ENCODE data around the gene TSEN54. TPM values are rescaled to one million over a fixed set of nuclear protein-coding genes. Genes with fewer than 3 reads are reported as not detected.
"Not testable (repeated sequence)": the region's sequence is repeated elsewhere in the genome, so short reads cannot be mapped to it uniquely, and the experiment has no call there.

The TSEN54 gene
- polyA plus RNA-seq, 1 donor = 65.3 TPM

DNA sequence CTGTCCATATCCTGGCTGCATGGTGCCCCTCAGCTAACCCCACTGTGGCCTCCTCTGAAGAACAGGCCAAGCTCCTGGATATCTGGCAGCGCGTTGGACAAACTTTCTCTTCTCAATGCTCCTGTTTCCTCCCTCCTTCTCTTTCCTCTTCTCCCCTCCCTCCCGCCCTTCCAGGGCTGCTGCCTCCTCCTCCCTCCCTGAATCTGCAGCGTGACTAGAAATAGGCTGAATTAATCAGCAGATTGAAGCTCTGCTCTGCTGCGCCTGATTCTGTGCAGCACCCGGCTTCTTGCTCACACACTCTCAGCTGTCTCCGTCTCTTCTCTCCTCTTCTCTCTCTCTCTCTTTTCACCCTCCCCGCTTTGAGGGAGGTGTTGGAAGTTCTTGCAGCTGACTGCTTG is 40.1 kb upstream of the TSEN54 start:
- DNase-seq = no peak
- 60% methylated on average over 1 of the region's 8 CpGs for WGBS (ENCODE audit: insufficient coverage, low lambda C conversion rate)
- Histone ChIP-seq H3K4me1 (ENCODE audit: control insufficient read depth, insufficient read depth, low read length) (peaks cover 28% of the 10 kb centered on the region), H3K4me3 (ENCODE audit: low read length) (peak overlapping the region; percentile 4), H3K36me3 (ENCODE audit: control insufficient read depth, insufficient read depth, low read length) (peaks cover 30% of the 10 kb centered on the region), H3K27ac (ENCODE audit: low read length) (peak overlapping the region; percentile 60), H3K27me3 (ENCODE audit: control insufficient read depth, insufficient read depth, low read length) (no peaks in the 10 kb centered on the region), H3K9me3 (ENCODE audit: control insufficient read depth, low read depth, low read length) (no peaks in the 10 kb centered on the region)

DNA sequence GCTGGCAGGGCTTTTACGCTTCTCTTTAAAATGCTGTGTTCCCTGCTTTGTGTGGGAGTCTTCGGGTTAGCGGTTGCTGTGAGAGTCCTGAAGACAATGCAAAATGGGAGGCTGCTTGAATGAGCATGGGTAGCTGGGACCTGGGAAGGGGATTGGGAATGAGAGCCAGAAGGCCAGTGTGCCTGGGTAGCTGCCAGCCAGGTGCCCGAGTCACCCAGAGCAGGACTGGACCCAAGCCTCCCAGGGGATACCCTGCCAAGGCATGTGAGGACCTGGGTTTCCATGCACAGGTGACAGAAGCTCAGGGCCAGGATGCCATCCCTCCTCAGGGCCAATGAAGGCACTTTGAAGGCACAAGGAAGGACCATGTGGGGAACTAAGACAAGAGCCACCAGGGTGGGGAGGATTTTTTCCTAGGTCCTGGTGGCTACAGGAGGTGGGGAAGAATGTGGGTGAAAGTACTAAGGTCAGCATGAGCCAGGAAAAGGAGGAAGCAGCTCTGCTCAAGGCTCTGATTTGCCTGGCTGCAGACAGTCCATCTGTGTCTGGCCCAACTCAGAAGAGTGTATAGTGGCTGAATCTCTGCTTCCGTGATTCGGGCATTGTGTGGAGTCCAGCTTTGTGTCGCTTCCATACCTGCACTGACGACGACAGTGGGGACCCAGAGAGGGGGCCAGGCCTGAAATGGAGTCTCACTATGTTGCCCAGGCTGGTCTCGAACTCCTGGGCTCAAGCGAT is 39.4 kb upstream of the TSEN54 start:
- DNase-seq = peak in 1 of 2 donors; percentile 57
- H3K4me1 ChIP-seq (ENCODE audit: control insufficient read depth, insufficient read depth, low read length) = peaks cover 33% of the 10 kb centered on the region
- H3K36me3 ChIP-seq (ENCODE audit: control insufficient read depth, insufficient read depth, low read length) = peaks cover 27% of the 10 kb centered on the region
- peak overlapping the region; percentile 36 for H3K27ac ChIP-seq (ENCODE audit: low read length)
- H3K9me3 ChIP-seq (ENCODE audit: control insufficient read depth, low read depth, low read length) = no peaks in the 10 kb centered on the region
- no CpG with 5 or more reads among the region's 11 CpGs for WGBS (ENCODE audit: insufficient coverage, low lambda C conversion rate)
- no peaks in the 10 kb centered on the region for H3K27me3 ChIP-seq (ENCODE audit: control insufficient read depth, insufficient read depth, low read length)
- peak overlapping the region; percentile 4 for H3K4me3 ChIP-seq (ENCODE audit: low read length)

DNA sequence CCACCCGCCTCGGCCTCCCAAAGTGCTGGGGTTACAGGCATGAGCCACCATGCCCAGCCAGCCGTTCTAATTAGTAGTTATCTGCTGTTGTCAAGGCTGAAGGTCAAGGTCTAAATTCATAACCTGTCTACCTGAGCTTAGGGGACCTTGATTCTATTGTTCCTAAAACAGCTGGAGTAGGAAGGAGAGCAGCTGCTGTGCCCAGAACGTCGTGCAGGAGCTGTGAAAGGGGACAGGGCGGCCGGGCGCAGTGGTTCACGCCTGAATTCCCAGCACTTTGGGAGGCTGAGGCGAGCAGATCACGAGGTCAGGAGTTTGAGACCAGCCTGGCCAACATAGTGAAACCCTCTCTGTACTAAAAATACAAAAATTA is 38.9 kb upstream of the TSEN54 start:
- not testable (repeated sequence) for H3K9me3 ChIP-seq (ENCODE audit: control insufficient read depth, low read depth, low read length); H3K27me3 ChIP-seq (ENCODE audit: control insufficient read depth, insufficient read depth, low read length); H3K4me3 ChIP-seq (ENCODE audit: low read length); DNase-seq
- Histone ChIP-seq H3K4me1 (ENCODE audit: control insufficient read depth, insufficient read depth, low read length) (peaks cover 34% of the 10 kb centered on the region), H3K27ac (ENCODE audit: low read length) (peak overlapping the region; percentile 36), H3K36me3 (ENCODE audit: control insufficient read depth, insufficient read depth, low read length) (peaks cover 21% of the 10 kb centered on the region)
- WGBS (ENCODE audit: insufficient coverage, low lambda C conversion rate) = no CpG with 5 or more reads among the region's 11 CpGs

DNA sequence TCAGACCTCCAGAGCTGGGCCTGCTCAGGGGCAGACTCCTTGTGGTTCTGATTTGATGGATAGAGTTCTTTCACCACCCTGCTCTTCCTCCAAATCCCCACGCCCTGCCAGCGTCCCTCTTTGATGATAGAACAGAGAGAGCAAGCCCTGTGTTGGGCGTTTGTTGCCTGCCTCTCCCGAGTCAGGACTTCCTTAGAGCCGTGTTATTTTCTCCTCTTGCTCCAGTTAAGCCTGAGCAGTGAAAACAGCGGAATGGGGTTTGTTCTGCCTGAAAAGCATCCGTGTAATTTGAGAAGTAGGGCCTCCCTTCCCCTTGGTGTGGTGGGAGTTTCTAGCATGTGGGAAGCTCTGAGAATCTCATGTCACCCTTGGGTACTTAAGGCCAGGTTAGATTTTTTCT is 37.8 kb upstream of the TSEN54 start:
- no CpG with 5 or more reads among the region's 7 CpGs for WGBS (ENCODE audit: insufficient coverage, low lambda C conversion rate)
- no peak overlapping the region for H3K4me3 ChIP-seq (ENCODE audit: low read length)
- no peaks in the 10 kb centered on the region for H3K27me3 ChIP-seq (ENCODE audit: control insufficient read depth, insufficient read depth, low read length)
- H3K36me3 ChIP-seq (ENCODE audit: control insufficient read depth, insufficient read depth, low read length) = peaks cover 18% of the 10 kb centered on the region
- DNase-seq = no peak
- no peak overlapping the region for H3K27ac ChIP-seq (ENCODE audit: low read length)
- no peaks in the 10 kb centered on the region for H3K9me3 ChIP-seq (ENCODE audit: control insufficient read depth, low read depth, low read length)
- peaks cover 34% of the 10 kb centered on the region for H3K4me1 ChIP-seq (ENCODE audit: control insufficient read depth, insufficient read depth, low read length)

DNA sequence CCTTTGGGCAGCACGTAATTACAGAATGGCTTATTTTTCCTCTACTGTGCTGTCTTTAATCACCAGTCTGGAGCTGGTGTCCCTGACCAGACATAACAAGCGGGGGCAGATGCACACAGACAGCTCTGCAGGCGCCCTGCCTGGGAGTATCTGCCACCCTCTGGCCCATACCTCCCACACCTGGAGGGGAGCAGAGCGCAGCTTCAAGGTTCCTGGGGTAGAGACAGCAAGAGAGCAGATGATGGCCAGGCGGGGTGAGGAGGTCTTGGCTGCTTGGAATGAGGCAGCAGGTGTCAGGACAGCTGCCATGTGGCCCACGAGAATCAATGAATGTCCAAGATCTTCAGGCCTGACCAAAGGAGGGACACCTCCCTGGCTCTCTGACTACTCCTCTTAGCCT is 36.0 kb upstream of the TSEN54 start:
- Histone ChIP-seq H3K36me3 (ENCODE audit: control insufficient read depth, insufficient read depth, low read length) (peaks cover 14% of the 10 kb centered on the region), H3K9me3 (ENCODE audit: control insufficient read depth, low read depth, low read length) (no peaks in the 10 kb centered on the region), H3K4me3 (ENCODE audit: low read length) (no peak overlapping the region), H3K27me3 (ENCODE audit: control insufficient read depth, insufficient read depth, low read length) (no peaks in the 10 kb centered on the region), H3K27ac (ENCODE audit: low read length) (no peak overlapping the region), H3K4me1 (ENCODE audit: control insufficient read depth, insufficient read depth, low read length) (peaks cover 34% of the 10 kb centered on the region)
- no CpG with 5 or more reads among the region's 6 CpGs for WGBS (ENCODE audit: insufficient coverage, low lambda C conversion rate)
- no peak for DNase-seq

DNA sequence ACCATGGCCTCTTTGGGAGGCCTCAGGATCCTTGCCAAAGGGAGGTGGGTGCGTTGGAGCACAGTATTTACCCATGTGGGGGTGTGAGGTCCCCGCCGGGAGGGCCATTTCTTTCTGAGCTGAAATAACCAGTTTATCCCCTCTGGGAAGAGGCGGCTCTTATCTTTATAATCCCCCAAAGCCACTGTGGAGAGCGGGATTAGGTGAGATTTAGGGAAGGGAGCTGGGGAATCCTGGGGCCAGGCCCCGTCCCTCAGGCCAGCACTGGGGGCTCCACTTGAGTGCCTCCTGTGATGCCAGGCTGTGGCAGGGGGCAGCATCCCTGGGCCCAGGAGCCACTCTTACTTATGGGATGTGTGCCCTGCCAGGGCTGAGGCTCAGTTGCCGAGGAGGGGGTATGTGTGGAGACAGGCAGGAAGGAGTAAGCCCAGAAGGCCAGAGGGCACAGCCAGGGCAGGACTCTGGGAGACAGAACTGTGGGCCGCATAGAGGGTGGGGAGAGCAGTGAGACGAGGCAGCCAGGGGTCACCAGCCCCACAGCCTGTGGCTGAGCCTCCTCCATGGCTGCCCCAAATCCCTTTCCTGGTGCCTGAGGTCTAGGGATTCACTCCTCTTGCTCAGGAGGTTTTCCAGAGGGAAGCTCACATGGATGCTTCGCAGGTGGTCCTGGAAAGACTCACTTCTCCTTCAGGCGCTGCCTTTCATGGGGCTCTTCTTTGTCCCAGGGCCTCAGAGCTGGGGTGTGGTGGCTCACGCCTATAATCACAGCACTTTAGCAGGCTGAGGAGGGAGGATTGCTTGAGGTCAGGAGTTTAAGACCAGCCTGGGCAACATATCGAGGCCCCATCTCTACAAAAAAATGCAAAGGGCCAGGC is 34.9 kb upstream of the TSEN54 start:
- no peaks in the 10 kb centered on the region for H3K9me3 ChIP-seq (ENCODE audit: control insufficient read depth, low read depth, low read length)
- no peak for DNase-seq
- no peak overlapping the region for H3K27ac ChIP-seq (ENCODE audit: low read length)
- H3K4me3 ChIP-seq (ENCODE audit: low read length) = no peak overlapping the region
- no peaks in the 10 kb centered on the region for H3K27me3 ChIP-seq (ENCODE audit: control insufficient read depth, insufficient read depth, low read length)
- H3K36me3 ChIP-seq (ENCODE audit: control insufficient read depth, insufficient read depth, low read length) = peaks cover 24% of the 10 kb centered on the region
- peaks cover 24% of the 10 kb centered on the region for H3K4me1 ChIP-seq (ENCODE audit: control insufficient read depth, insufficient read depth, low read length)
- 60% methylated on average over 1 of the region's 13 CpGs for WGBS (ENCODE audit: insufficient coverage, low lambda C conversion rate)

DNA sequence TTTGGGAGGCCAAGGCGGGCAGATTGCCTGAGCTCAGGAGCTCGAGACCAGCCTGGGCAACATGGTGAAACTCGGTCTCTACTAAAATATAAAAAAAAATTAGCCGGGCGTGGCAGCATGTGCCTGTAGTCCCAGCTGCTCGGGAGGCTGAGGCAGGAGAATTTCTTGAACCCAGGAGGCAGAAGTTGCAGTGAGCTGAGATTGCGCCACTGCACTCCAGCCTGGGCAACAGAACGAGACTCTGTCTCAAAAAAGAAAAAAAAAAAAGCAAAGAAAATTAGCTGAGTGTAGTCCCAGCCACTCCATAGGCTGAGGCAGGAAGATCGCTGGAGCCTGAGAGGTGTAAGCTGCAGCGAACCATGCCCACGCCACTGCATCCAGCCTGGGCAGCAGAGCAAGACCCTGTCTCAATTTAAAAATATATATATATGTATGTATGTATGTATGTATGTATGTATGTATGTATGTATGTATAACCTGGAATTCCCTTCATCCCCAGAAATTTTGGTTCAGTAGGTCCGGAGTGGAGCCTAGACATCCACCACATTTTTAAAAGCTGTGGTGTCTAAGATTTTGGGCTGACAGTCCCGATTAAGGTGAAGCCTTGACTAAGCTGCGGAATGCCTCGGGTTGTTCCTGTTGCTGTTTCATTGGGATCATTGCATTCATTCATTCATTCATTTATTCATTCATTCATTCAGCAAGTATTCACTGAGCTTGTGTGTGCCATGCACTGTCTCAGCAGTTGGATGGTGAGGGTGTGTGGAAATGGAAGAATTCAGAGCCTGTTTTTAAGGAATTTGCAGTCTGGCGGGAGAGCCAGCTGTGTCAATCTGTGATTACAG is 34.0 kb upstream of the TSEN54 start:
- H3K9me3 ChIP-seq (ENCODE audit: control insufficient read depth, low read depth, low read length) = no peaks in the 10 kb centered on the region
- H3K27me3 ChIP-seq (ENCODE audit: control insufficient read depth, insufficient read depth, low read length) = no peaks in the 10 kb centered on the region
- WGBS (ENCODE audit: insufficient coverage, low lambda C conversion rate) = 87% methylated on average over 3 of the region's 16 CpGs
- H3K36me3 ChIP-seq (ENCODE audit: control insufficient read depth, insufficient read depth, low read length) = peaks cover 29% of the 10 kb centered on the region
- H3K4me1 ChIP-seq (ENCODE audit: control insufficient read depth, insufficient read depth, low read length) = peaks cover 15% of the 10 kb centered on the region
- H3K4me3 ChIP-seq (ENCODE audit: low read length) = no peak overlapping the region
- DNase-seq = no peak
- no peak overlapping the region for H3K27ac ChIP-seq (ENCODE audit: low read length)

DNA sequence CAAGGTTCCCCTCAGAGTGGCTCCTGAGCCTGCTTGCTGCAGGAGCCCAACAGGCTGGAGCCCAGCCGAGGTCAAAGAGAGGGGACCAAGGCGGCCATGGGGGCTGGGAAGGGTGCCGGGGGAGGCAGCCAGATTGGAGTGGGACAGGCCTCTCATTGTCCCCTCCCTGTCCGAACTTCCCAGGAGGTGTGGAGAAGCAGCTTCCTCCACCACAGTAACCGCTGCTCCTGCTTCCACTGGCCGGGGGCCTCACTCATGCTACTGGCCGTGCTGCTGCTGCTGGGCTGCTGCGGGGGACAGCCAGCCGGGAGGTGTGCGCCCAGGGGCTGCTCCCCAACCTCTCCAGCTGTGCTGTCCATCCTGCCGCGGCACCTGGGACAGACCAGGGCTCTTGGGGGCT is 30.6 kb upstream of the TSEN54 start:
- Histone ChIP-seq H3K27ac (ENCODE audit: low read length) (no peak overlapping the region), H3K27me3 (ENCODE audit: control insufficient read depth, insufficient read depth, low read length) (no peaks in the 10 kb centered on the region), H3K9me3 (ENCODE audit: control insufficient read depth, low read depth, low read length) (no peaks in the 10 kb centered on the region), H3K4me3 (ENCODE audit: low read length) (no peak overlapping the region), H3K36me3 (ENCODE audit: control insufficient read depth, insufficient read depth, low read length) (peaks cover 44% of the 10 kb centered on the region), H3K4me1 (ENCODE audit: control insufficient read depth, insufficient read depth, low read length) (peaks cover 12% of the 10 kb centered on the region)
- no peak for DNase-seq
- no CpG with 5 or more reads among the region's 12 CpGs for WGBS (ENCODE audit: insufficient coverage, low lambda C conversion rate)

DNA sequence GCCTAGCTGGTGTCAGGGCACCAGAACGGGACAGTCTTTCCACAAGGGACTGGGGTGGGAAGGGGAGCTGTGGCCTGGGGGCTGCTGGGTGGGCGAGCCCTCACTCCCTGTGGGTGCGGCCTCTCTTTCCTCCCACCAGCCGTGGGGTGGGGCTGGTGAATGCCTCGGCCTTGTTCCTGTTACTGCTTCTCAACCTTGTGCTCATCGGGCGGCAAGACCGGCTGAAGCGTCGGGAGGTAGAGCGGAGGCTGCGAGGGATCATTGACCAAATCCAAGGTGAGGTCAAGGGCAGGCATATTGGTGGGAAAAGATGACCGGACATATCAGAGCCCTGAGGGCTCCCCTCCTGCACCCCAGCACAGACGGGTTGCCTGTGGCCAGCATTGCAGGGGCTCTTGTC is 30.2 kb upstream of the TSEN54 start:
- H3K27me3 ChIP-seq (ENCODE audit: control insufficient read depth, insufficient read depth, low read length) = no peaks in the 10 kb centered on the region
- H3K4me3 ChIP-seq (ENCODE audit: low read length) = no peak overlapping the region
- WGBS (ENCODE audit: insufficient coverage, low lambda C conversion rate) = no CpG with 5 or more reads among the region's 14 CpGs

DNA sequence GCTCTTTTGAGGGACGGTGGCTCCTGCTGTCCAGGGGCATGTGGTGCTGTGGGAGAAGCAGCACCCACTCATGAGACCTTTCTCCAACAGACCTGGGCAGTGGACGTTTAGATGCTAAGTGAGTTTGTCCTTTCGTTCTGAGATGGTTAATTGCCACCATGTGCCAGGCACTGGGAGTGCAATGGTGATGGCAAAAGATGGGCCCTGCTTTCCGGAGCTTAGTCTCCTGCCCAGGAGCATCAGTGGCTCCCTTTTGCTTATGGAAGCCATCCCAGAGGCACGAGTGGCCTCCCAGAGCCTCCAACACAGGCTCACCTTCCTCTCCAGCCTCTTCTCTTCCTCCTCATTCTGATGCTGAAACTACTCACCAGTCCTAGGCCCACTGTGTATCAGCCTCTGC is 29.4 kb upstream of the TSEN54 start:
- H3K4me1 ChIP-seq (ENCODE audit: control insufficient read depth, insufficient read depth, low read length) = peaks cover under 1% of the 10 kb centered on the region

More for the DNA sequence above, 30.2 kb upstream of the TSEN54 start:
- Histone ChIP-seq H3K27ac (ENCODE audit: low read length) (no peak overlapping the region), H3K36me3 (ENCODE audit: control insufficient read depth, insufficient read depth, low read length) (peaks cover 48% of the 10 kb centered on the region), H3K9me3 (ENCODE audit: control insufficient read depth, low read depth, low read length) (no peaks in the 10 kb centered on the region), H3K4me1 (ENCODE audit: control insufficient read depth, insufficient read depth, low read length) (peaks cover 7% of the 10 kb centered on the region)
- DNase-seq = no peak

More for the DNA sequence above, 29.4 kb upstream of the TSEN54 start:
- Histone ChIP-seq H3K27me3 (ENCODE audit: control insufficient read depth, insufficient read depth, low read length) (no peaks in the 10 kb centered on the region), H3K27ac (ENCODE audit: low read length) (no peak overlapping the region), H3K36me3 (ENCODE audit: control insufficient read depth, insufficient read depth, low read length) (peaks cover 56% of the 10 kb centered on the region), H3K4me3 (ENCODE audit: low read length) (no peak overlapping the region), H3K9me3 (ENCODE audit: control insufficient read depth, low read depth, low read length) (no peaks in the 10 kb centered on the region)
- DNase-seq = no peak
- WGBS (ENCODE audit: insufficient coverage, low lambda C conversion rate) = no CpG with 5 or more reads among the region's 5 CpGs

Data from large intestine (tissue), 3 donors.